Measurements from ENCODE around the gene AP1AR.
"Not testable (repeated sequence)": the region's sequence is repeated elsewhere in the genome, so short reads cannot be mapped to it uniquely, and the experiment has no call there.

AP1AR gene, protein sequence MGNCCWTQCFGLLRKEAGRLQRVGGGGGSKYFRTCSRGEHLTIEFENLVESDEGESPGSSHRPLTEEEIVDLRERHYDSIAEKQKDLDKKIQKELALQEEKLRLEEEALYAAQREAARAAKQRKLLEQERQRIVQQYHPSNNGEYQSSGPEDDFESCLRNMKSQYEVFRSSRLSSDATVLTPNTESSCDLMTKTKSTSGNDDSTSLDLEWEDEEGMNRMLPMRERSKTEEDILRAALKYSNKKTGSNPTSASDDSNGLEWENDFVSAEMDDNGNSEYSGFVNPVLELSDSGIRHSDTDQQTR

DNA sequence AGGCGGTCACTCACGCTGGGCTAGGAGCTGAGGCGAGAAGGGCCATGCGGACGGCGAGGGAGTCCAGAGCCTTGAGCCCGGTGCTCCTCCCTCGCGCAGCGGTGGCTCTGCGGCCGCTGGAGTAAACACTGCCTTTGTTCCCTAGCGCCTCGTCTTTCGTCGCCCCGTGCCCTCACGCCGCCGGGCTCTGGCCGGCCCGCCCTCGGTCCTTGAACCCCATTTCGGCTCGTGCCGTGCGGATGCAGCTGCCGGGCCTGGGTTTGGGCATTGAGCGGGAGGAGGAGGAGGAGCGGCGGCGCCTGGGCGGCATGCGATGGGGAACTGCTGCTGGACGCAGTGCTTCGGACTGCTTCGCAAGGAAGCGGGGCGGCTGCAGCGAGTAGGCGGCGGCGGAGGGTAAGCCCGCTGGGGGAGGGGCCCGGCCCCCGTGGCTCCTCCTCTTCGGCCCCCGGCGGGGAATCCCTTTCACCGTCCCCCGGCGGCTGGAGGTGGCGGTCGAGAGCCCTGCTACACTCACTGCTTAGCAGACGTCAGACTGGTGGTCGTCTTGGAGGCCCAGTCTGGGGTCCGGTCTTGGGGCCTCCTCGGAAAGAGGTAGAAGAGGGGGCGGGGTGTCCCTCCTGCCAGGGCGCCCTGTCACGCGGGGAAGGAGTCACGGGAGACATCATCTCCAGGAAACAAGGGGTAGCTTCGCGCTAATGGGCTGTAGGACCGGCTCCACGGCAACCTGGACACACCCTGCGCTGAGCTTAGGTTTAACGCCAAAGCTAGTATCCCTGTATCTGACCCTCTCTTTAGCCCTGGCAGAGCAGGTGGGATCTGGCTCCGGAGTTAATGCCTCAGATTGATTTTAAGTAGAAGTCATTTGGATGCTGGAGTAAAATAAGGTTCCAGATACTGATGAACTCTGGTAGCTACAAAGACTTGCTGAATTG is at the start of gene AP1AR:
TSS of gene AP1AR (plus strand) at position 9 of the 935 bp plus-strand sequence. CDS start at position 314, 305 bp downstream.
- DNase-seq: peak; percentile 93 to 97 (median 95)

DNA sequence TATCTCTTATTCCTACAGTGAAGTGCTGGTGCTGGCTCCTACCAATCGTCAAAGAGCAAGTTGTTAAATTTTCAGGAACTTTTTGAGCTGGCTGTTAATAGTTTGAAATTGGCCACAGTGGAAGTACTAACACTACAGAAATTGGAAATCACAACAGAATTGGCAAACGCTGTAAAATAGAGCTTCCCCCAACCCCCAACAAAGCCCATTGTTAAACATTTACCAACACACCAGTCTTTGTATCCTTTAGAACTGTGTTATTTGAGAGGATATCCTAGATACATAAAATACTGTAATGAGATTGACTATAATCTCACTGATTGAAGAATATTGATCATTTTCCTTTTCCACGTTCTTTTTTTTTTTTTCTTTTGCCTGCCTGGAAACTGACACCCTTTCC is 49.0 kb upstream of the AP1AR start:
- DNase-seq: no peak

DNA sequence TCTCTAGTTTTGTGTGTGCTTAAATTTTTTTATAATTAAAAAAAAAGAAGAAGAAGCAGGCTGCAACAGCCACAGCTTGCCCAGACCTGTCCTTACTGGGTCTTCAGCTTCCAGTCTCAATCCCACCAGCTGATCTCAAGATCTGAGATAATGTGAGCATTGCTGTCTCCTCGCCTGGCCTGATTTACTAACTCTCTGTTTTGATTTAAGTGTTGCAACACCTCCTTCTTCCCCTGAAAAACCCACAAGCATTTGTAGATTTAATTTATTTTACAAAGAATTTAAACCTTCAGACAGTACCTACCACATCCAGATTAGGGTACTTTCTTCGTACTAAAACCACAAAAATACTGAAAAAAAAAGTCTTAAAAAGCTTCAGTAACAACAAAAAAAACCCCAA is 48.3 kb upstream of the AP1AR start:
- no peak for DNase-seq

DNA sequence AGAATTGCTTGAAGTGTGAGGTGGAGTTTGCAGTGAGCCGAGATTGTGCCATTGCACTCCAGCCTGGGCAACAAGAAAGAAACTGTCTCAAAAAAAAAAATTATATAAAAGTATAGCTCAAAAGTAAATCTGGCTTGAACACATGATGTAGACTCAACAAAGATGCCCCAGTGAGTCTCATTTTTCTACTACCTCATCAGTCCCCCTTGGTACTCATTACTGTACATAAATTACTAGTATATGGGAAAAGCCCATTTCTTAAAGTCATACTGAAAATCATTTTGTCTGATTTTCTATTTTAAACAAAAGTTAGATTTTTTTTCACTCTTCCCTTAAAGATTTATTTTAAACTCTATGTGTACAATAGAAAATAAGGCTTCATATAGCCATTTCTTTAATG is 47.1 kb upstream of the AP1AR start:
- no peak for DNase-seq

DNA sequence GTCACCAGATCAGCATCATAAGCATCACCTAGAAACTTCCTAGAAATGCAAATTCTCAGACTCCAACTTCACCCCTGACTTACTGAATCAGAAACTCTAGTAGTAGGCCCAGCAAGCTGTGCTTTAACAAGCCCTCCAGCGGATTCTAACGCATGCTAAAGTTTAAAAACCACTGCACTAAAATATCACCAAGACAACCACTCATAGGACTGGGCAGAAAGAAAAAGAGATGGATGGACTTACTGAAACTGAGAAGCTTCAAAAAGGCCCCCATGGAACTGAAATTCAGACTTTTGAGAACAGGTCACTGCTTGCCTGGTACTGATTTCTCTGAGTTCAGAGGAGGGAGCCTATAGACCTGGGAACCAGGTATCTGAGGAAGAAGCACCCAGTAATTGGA is 46.3 kb upstream of the AP1AR start:
- DNase-seq: no peak

DNA sequence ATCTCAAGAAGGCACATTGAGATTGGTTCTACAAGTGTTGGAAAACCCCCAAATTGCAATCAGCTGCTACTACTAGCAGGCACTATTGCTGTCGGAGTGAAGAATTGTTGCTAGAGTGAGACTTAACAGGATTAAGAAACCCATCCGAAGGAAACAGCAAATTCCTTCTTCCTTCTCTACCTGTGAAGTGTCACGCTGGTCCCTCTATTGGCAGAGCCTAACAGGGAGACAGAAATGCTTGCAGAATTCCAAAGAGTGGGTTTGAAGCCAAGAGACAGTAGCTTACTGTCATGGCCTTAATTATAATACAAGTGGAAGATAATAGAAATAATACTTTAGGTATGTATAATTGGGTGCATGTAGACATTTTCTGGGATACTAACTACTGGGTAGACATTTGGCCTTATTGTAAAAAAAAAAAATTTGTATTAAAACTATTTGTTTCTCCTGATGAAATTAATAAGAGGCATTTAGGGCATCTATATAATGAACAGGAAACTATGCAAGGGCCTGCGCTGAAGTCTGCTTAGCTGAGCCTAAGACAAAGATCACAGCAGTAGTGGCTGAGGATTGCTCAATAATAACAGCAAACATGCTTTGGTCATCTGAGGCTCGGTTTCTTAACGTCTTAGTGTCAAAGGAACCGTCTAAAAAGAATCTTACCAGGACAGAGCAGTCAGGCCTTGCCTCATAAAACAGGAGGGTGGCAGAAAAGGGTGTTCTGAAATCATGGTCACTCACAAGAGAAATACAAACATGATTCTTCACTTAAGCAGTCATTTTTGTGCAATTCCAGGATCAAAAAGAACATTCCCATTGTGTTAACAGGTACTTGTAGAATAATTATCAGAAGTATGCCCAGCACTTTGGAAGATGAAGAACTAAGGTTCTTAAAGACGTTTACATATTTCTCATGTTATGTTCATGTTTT is 45.6 kb upstream of the AP1AR start:
- peak; percentile 49 to 61 (median 57) for DNase-seq

DNA sequence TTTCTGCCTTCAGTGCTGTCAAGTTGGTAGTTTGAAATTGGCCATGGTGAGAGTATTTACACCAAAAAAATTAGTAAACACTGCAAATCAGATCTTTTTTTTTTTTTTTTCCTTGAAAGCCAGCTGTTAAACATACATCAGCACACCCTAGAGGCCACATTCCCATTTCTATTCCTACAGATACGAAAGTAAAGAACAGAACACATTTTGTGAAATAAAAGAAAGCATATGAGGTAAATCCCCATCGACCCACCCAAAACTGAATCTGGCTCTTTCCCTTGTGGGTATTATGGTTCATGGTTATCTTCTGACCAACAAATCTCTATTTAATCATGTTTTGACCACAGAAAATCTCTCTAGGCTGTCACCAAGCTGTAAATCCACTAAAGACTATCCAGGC is 41.8 kb upstream of the AP1AR start:
- DNase-seq: no peak

DNA sequence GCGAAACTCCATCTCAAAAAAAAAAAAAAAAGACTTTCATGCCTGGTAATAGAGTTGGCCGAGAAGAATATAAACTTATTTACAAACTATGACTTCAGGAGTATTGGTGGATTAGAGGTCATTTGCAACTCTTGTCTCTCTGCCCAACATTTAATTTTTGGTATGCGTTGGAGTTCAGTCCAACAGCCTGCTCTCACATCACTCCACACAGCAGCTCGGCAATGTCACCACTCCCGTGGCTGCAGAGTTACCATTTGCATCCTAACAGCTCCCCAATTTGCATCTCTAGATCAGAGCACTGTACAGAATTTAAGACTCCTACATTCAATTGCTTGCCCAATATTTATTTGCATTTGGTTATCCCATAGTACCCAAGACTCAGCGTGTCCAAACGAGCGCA is 40.9 kb upstream of the AP1AR start:
- DNase-seq: no peak

DNA sequence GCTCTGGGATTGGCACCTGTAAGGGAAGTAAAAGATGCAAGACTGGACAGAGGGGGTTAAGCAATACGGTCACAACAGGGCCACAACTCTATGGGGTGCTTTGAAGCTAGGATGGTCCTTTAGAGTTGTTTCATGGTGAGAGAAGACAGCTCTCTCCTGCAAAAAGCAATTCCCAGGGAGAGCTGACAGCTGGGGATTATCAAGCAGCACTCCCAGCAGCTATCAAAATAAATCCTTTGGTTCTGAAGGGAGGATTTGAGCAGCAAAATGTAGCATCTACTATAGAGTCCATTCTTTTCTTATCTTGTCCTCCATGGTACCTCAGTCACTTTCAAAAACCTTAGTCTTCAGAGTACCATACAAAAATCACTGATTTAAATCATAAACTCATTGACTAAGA is 35.1 kb upstream of the AP1AR start:
- DNase-seq: no peak

DNA sequence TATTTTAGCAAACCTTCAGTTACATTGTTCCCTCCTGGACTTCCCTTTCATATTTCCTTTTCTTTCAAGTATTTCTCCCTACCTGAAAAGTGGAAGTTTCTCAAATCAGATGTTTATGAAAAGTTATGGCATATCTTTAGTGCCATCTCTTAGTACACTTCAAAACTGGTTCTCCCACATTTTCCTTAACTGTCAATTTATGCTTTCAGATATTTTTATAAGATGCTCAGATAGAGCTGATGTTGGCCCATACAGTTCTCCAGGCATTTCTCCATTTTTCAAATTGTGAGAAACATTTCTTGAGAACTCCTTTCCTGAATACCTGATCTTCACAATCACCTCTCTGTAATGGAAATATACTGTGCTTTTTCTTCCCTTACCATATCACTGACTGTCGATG is 32.5 kb upstream of the AP1AR start:
- DNase-seq: no peak

DNA sequence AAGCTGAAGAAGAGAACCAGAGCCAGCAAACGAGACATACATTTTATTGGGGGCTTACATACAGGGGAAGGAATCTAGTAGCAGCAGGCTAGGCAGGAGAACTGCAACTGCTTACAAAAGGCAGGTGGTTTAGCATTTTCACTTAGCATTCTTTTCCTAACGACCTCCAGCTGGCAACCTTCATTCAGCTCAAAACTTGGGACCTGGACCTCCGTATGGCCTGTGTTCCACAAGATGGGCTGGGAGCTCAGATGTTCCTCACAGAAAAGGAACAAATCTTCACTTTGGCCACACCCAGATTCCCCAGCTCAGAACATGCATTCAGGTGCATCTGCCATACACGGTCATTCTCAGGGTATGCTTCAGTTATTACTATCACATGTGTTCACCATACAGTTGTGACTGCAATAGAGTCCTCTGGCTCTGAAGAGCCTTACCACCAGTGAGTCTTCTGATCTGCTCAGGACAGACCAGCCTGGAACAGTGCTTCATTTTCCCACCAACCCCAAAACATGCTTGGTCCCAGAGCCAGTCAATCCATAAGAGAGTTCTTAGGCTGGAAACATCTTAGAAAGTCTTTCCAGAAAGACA is 29.6 kb upstream of the AP1AR start:
- DNase-seq: no peak

DNA sequence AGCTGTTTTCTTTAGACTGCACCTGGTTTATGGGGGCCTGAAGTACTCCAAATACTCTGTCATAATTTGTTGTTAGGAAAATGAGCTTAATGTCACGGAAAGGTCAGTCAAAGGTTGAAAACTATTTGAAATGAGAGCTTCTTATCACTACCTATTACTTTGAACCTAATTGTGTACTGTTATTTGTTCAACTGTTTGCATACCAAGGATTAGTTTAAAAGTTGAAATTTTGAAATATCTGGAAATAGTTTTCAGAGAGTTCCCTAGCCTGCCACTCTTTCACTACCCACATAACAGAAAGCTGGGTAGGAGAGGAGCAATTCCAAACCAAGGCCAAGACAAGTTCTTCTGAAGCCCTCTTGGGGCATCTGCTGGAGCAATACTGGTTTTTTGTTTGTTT is 28.0 kb upstream of the AP1AR start:
- no peak for DNase-seq

DNA sequence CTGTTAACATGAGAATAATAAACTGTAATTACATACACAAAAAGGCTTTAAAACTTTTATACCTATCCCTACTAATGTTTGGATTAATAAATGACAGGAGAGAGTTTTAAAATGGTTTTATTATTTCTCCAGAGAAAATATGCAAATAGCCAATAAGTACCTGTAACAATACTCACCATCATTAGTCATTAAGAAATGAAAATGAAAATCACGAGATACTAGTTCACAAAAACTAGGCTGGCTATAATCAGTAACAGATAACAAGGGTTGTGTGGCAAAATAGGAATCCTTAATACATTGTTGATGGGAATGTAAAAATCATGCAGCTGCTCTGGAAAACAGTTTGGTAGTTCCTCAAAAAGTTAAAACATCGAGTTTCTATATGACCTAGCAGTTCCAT is 25.2 kb upstream of the AP1AR start:
- DNase-seq: peak in 1 of 3 donors; percentile 23

DNA sequence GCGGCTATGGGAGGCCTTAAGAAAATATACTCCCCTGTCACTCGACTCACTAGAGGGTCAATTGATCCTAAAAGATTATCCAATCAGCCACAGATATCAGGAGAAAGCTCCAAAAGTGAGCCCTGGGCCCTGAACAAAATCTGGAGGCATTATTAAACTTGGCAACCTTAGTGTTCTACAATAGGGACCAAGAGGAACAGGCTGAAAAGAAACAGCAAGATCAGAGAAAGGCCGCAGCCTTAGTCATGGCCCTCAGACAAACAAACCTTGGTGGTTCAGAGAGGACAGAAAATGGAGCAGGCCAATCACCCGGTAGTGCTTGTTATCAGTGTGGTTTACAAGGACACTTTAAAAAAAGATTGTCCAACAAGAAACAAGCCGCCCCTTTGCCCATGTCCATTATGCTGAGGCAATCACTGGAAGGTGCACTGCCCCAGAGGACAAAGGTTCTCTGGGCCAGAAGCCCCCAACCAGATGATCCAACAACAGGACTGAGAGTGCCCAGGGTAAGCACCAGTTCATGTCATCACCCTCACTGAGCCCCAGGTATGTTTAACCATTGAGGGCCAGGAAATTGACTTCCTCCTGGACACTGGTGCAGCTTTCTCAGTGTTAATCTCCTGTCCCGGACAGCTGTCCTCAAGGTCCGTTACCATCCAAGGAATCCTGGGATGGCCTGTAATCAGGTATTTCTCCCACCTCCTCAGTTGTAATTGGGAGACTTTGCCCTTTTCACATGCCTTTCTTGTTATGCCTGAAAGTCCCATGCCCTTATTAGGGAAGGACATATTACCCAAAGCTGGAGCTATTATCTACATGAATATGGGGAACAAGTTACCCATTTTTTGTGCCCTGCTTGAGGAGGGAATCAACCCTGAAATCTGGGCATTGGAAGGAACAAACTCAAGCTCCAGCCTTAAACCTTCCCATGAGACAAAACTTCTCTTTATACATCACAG is 23.2 kb upstream of the AP1AR start:
- not testable (repeated sequence) for DNase-seq

DNA sequence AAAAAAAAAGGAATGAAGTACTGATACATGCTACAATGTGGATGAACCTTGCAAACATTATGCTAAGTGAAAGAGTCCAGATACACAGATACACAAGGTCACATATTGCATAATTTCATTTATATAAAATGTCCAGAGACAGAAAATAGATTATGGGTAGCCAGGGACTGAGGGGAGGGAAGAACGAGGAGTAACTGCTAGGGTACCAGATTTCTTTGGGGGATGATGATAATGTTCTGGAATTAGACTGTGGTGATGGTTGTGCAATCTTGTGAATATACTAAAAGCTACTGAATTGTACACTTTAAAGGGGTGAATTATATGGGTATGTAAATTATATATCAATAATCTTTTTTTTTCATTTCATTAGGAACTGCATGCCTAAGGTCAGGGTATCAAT is 20.8 kb upstream of the AP1AR start:
- DNase-seq: no peak

DNA sequence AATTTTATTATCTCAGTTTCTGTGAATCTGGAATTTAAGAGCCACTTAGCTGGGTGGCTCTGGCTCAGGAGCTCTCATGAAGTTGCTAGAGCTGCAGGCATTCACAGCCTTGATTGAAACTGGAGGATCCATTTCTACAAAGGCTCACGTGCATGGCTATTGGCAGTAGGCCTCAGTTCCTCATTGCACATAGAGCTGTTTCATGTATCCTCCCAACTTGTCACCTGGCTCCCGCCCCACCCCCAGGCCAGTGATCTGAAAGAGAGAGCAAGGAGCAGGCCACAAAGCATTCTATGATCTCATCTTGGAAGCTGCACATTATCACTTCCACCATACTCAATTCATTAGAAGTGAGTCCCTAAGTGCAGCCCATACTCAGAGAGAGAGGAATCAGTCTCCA is 18.5 kb upstream of the AP1AR start:
- peak in 2 of 3 donors; percentile 22 to 70 for DNase-seq

DNA sequence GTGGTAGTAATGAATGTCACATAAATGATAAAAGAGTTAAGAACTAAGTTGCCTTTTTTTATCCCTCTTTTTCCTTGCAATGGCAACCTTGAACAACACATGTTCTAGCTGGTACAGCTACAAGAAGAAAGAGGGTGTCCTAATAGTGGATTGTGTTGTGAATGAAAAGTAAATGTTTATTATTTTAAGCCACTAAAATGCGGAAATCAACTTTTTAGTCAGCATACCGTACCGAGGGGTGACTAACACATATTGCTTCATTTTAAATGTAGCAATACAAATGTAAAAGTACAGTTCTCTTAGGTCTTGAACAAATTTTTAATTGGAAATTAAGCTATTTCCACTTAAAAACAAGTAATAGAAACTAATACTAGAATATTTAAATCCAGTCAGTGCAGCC is 17.7 kb upstream of the AP1AR start:
- peak; percentile 68 to 92 (median 88) for DNase-seq

DNA sequence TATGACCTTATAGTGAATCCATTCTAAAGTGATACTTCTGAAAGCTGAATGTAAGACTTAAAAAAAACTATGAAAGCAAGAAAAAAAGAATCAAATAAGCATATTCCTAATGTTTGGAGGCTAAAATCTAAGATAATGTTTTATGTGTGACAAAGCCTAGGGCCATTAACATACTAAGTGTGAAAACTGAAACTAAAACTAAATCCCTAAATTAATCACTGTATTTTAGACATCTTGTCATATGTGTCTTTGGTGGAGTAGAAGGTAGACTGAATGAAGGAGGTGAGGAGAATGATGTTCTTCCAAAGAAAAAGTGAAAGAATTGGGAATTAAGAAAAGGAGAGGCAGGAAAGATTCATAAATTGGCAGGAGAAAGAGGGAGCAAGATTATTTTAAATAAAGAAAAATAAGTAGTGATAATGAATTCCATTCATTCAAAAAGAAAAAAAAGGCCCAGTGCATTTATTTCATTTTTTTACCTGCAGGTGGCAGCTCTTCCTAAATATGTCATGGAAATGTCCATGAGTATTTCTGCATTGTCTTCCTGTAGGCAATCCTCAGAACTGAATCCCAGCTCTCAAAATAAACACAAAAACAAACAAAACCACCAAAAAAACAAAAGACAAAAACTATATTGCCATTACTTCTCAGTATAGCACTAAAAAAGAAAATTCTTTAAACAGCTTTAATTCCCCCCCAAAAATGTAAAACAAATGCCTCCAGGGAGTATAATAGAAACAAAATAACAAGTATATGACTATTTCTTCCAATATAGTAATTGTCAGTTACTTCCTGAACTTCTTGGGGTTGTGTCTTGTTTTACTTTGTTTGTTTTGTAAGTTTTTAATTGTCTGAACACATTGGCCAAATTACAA is 17.0 kb upstream of the AP1AR start:
- peak; percentile 36 to 67 (median 58) for DNase-seq

DNA sequence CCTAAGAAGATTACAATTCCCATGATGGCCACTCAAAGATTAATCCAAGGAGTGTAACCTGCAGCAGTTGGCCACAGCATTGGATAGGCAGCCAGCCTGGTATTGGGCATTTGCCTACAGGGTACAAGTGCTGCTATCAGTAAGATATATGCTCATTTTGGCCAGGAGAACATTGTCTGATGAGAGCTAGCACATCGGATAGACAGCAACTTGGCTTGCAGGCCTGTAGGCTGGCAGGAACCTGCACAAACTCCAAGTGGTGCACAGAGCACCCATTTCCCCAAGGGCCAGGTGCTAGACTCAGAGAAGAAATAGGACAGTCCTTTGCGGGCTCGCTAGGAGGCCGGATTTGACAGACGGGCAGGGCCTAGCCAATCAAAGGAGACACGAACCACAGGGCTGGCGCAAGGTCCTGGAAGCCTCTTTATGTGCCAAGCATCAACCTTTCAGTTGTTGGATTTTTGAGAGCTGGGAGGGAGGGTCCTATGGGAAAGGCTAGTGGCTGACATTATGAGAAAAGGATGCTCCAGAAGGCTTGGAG is 11.7 kb upstream of the AP1AR start:
- no peak for DNase-seq
